PC-3 (cell line): ENCODE data around the gene SLC24A3. TPM values are rescaled to one million over a fixed set of nuclear protein-coding genes. Genes with fewer than 3 reads are reported as not detected.

Experiments used
- ATAC-seq: fragments of 200-7000 bp; cut with Tn5 transposase; 2 replicates; pipeline ENCODE4 v1.9.1; 2020; ENCODE audit warnings: mild to moderate bottlenecking, moderate library complexity
- BruUV-seq: library from RNA; stranded (reverse); fragments of 400-500 nt; replicated peaks from 2 replicates; lab custom pipeline; 2021; lab: Mats Ljungman, UMichigan
- CTCF ChIA-PET: fragments of 300-600 bp; sonication (Branson Sonifier 250); formaldehyde crosslinking; loops from one replicate; lab custom pipeline; 2022; ENCODE audit warnings: antibody characterized with exemption; lab: Charles Lee
- POLR2A ChIA-PET: fragments of 300-600 bp; sonication (Branson Sonifier 250); formaldehyde crosslinking; loops from one replicate; lab custom pipeline; 2022; ENCODE audit warnings: antibody characterized with exemption; ENCODE audit not compliant: unreplicated experiment; lab: Charles Lee
- DNase-seq: peaks from one replicate; pipeline ENCODE4 v3.0.0-alpha.2; 2015
- H2AFZ ChIP-seq: fragments of 300-600 bp; sonication (generic); 2 replicates; pipeline ENCODE4 v1.6.0; 2016; ENCODE audit warnings: antibody characterized with exemption, low read length
- H3F3A ChIP-seq: fragments of 300-600 bp; sonication (generic); one replicate; pipeline ENCODE4 v1.6.0; 2017; ENCODE audit warnings: antibody characterized with exemption, low read length, control low read depth, mild to moderate bottlenecking; ENCODE audit not compliant: unreplicated experiment
- H3K27ac ChIP-seq: fragments of 300-600 bp; sonication (generic); 2 replicates; pipeline ENCODE4 v1.5.1; 2016; ENCODE audit warnings: mild to moderate bottlenecking, low read length
- H3K27me3 ChIP-seq: fragments of 300-600 bp; sonication (generic); 2 replicates; pipeline ENCODE4 v1.6.1; 2016; ENCODE audit warnings: low read length, mixed read lengths
- H3K36me3 ChIP-seq: fragments of 300-600 bp; sonication (generic); 2 replicates; pipeline ENCODE4 v1.6.1; 2016; ENCODE audit warnings: low read depth, mixed run types, low read length, mixed read lengths
- H3K4me1 ChIP-seq: fragments of 300-600 bp; sonication (generic); 2 replicates; pipeline ENCODE4 v1.5.1; 2016; ENCODE audit warnings: low read length; ENCODE audit not compliant: insufficient read depth
- H3K4me2 ChIP-seq: fragments of 300-600 bp; sonication (generic); 2 replicates; pipeline ENCODE4 v1.6.0; 2016; ENCODE audit warnings: low read length
- H3K4me3 ChIP-seq: fragments of 300-600 bp; sonication (generic); 2 replicates; pipeline ENCODE4 v1.5.1; 2016; ENCODE audit warnings: mild to moderate bottlenecking, low read length, mixed read lengths
- H3K79me2 ChIP-seq: fragments of 300-600 bp; sonication (generic); 2 replicates; pipeline ENCODE4 v1.6.1; 2017; ENCODE audit warnings: low read length, mixed read lengths
- H3K9ac ChIP-seq: fragments of 300-600 bp; sonication (generic); 2 replicates; pipeline ENCODE4 v1.6.0; 2016; ENCODE audit warnings: mild to moderate bottlenecking, low read length
- H3K9me2 ChIP-seq: fragments of 300-600 bp; sonication (generic); replicated peaks from 2 replicates; pipeline ENCODE4 v1.6.1; 2016; ENCODE audit warnings: mixed run types, low read length, mixed read lengths
- H3K9me3 ChIP-seq: fragments of 300-600 bp; sonication (generic); 2 replicates; pipeline ENCODE4 v1.6.1; 2016; ENCODE audit warnings: low read length, mixed read lengths
- H4K20me1 ChIP-seq: fragments of 300-600 bp; sonication (generic); 2 replicates; pipeline ENCODE4 v1.6.1; 2016; ENCODE audit warnings: low read length, mixed read lengths
- CTCF ChIP-seq: fragments of 300-600 bp; sonication (generic); conservative IDR thresholded peaks from 2 replicates; pipeline ENCODE4 v1.5.1; 2017; ENCODE audit warnings: antibody characterized with exemption, low read depth, mild to moderate bottlenecking, low read length
- EZH2 ChIP-seq: fragments of 300-600 bp; sonication (generic); IDR thresholded peaks from one replicate; pipeline ENCODE4 v1.6.1; 2017; ENCODE audit warnings: antibody characterized with exemption, mild to moderate bottlenecking, low read length; ENCODE audit not compliant: unreplicated experiment
- EZH2phosphoT487 ChIP-seq: fragments of 300-600 bp; sonication (generic); IDR thresholded peaks from 2 replicates; pipeline ENCODE4 v1.6.1; 2018; ENCODE audit warnings: mild to moderate bottlenecking, antibody characterized with exemption, low read length, borderline replicate concordance
- intact Hi-C: fragments of 100-400 bp; cut with micrococcal nuclease; formaldehyde crosslinking; loops from 2 replicates; pipeline ENCODE4 v1.9.0; 2023
- total RNA-seq: library from RNA; depleted of rRNA; stranded (reverse); fragments of >200 nt; gene quantifications from 2 replicates; pipeline ENCODE4 v1.2.3, GENCODE V29; 2014

SLC24A3 gene
- total RNA-seq, 1 experiment from 2014 or later, result 0.11 TPM

- TF ChIP-seq CTCF, result no peak
- POLR2A ChIA-PET, result no interaction called here
- CTCF ChIA-PET, result no interaction called here
- H4K20me1 ChIP-seq, result no peaks in the 10 kb centered on the region
- H3K36me3 ChIP-seq, result no peaks in the 10 kb centered on the region
- no peak for ATAC-seq
- no peak overlapping the region for H3K9ac ChIP-seq
- no peak overlapping the region for H3K4me3 ChIP-seq
- H3K9me2 ChIP-seq, result no peaks in the 10 kb centered on the region
- no peak overlapping the region for H2AFZ ChIP-seq
- H3K4me2 ChIP-seq, result no peak overlapping the region
- BruUV-seq, result no TSS peak
- H3K27ac ChIP-seq, result no peak overlapping the region
- peaks cover 35% of the 10 kb centered on the region for H3K27me3 ChIP-seq
- H3K9me3 ChIP-seq, result no peaks in the 10 kb centered on the region
- no peaks in the 10 kb centered on the region for H3F3A ChIP-seq
- intact Hi-C loops, result no loop called here
- H3K4me1 ChIP-seq, result no peaks in the 10 kb centered on the region
- no peak for DNase-seq
- H3K79me2 ChIP-seq, result no peaks in the 10 kb centered on the region
Observed at GRCh38 chr20:19291024-19291817, 78.8 kb downstream of the SLC24A3 start.

DNA sequence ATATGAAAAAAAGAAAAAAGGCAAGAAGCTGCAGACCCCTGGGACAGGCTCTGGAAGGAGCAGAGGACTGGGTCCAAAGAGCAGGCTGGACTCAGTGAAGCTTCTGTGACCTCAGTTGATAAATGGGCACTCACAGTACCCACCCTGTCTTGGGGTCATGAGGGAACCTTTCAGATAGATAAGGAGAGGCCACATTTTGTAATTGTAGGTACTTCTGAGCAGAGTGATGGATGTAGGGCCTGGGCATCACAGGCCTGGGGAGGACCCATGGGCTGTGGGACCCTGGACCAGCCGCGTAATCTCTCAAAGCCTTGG is 79.3 kb downstream of the SLC24A3 start:
- no peak for TF ChIP-seq CTCF
- TF ChIP-seq EZH2phosphoT487, result no peak
- TF ChIP-seq EZH2, result no peak
- Histone ChIP-seq H3K4me3 (no peak overlapping the region), H4K20me1 (no peaks in the 10 kb centered on the region), H3F3A (no peaks in the 10 kb centered on the region), H3K9me2 (no peaks in the 10 kb centered on the region), H3K4me2 (no peak overlapping the region), H2AFZ (no peak overlapping the region), H3K36me3 (no peaks in the 10 kb centered on the region), H3K9me3 (no peaks in the 10 kb centered on the region), H3K79me2 (no peaks in the 10 kb centered on the region), H3K27me3 (peaks cover 32% of the 10 kb centered on the region), H3K9ac (no peak overlapping the region), H3K4me1 (no peaks in the 10 kb centered on the region), H3K27ac (no peak overlapping the region)
- ATAC-seq (no peak), DNase-seq (no peak)
- ChIA-PET CTCF (no interaction called here), POLR2A (no interaction called here)
- no TSS peak for BruUV-seq
- intact Hi-C loops, result no loop called here

- no TSS peak for BruUV-seq
- Histone ChIP-seq H3K9me3 (no peaks in the 10 kb centered on the region), H3K9ac (no peak overlapping the region), H3K4me1 (no peaks in the 10 kb centered on the region), H4K20me1 (no peaks in the 10 kb centered on the region), H3K4me2 (no peak overlapping the region), H3K4me3 (no peak overlapping the region), H2AFZ (no peak overlapping the region), H3K36me3 (no peaks in the 10 kb centered on the region), H3K27me3 (peaks cover 28% of the 10 kb centered on the region), H3K79me2 (no peaks in the 10 kb centered on the region), H3F3A (no peaks in the 10 kb centered on the region), H3K27ac (no peak overlapping the region), H3K9me2 (no peaks in the 10 kb centered on the region)
- intact Hi-C loops, result no loop called here
- ATAC-seq (no peak), DNase-seq (no peak)
- TF ChIP-seq EZH2phosphoT487 (no peak), CTCF (no peak), EZH2 (no peak)
- CTCF ChIA-PET, result no interaction called here
- POLR2A ChIA-PET, result no interaction called here
Observed at GRCh38 chr20:19292254-19292653, 79.8 kb downstream of the SLC24A3 start.
